Neural cell (in vitro differentiated cells): ENCODE measurements around the gene LAMTOR3. TPM values are rescaled to one million over a fixed set of nuclear protein-coding genes. Genes with fewer than 3 reads are reported as not detected.

Experiments
- H2AFZ ChIP-seq: fragments of 200-600, 300-800 bp; sonication (generic), shearing (Covaris generic); 2 replicates; pipeline ENCODE4 v1.6.0; 2014; ENCODE audit warnings: low read depth, mild to moderate bottlenecking, antibody characterized with exemption, low read length, moderate library complexity
- H3F3A ChIP-seq: fragments of 200-600 bp; shearing (Covaris generic); 2 replicates; pipeline ENCODE4 v1.6.1; 2016; ENCODE audit warnings: mild to moderate bottlenecking, moderate library complexity, mixed read lengths, antibody characterized with exemption, low read length; ENCODE audit not compliant: insufficient read depth, poor library complexity, severe bottlenecking
- H3K27ac ChIP-seq: fragments of 200-600, 300-800 bp; sonication (generic), shearing (Covaris generic); 2 replicates; pipeline ENCODE4 v1.5.1; 2014; ENCODE audit warnings: mild to moderate bottlenecking, low read length, moderate library complexity
- H3K27me3 ChIP-seq: fragments of 300-800, 200-600 bp; sonication (generic), shearing (Covaris generic); 2 replicates; pipeline ENCODE4 v1.6.0; 2014; ENCODE audit warnings: mild to moderate bottlenecking, low read depth, low read length, moderate library complexity; ENCODE audit not compliant: insufficient read depth
- H3K36me3 ChIP-seq: fragments of 300-800, 200-600 bp; sonication (generic), shearing (Covaris generic); 2 replicates; pipeline ENCODE4 v1.5.1; 2014; ENCODE audit warnings: mild to moderate bottlenecking, antibody characterized with exemption, low read length, moderate library complexity; ENCODE audit not compliant: insufficient read depth
- H3K4me2 ChIP-seq: fragments of 300-800, 200-600 bp; sonication (generic), shearing (Covaris generic); 2 replicates; pipeline ENCODE4 v1.6.0; 2014; ENCODE audit warnings: mild to moderate bottlenecking, low read length
- H3K4me3 ChIP-seq: fragments of 300-800, 200-600 bp; sonication (generic), shearing (Covaris generic); 2 replicates; pipeline ENCODE4 v1.5.1; 2014; ENCODE audit warnings: mild to moderate bottlenecking, low read length, moderate library complexity
- H3K79me2 ChIP-seq: fragments of 200-600 bp; shearing (Covaris generic); replicated peaks from 2 replicates; pipeline ENCODE4 v1.6.0; 2014; ENCODE audit warnings: mild to moderate bottlenecking, low read length, moderate library complexity; ENCODE audit not compliant: insufficient read depth
- H3K9ac ChIP-seq: fragments of 300-800, 200-600 bp; sonication (generic), shearing (Covaris generic); 2 replicates; pipeline ENCODE4 v1.6.1; 2016; ENCODE audit warnings: mild to moderate bottlenecking, low read length, mixed read lengths
- H3K9me2 ChIP-seq: fragments of 200-600 bp; shearing (Covaris generic); 2 replicates; pipeline ENCODE4 v1.6.1; 2016; ENCODE audit warnings: mild to moderate bottlenecking, low read length, mixed read lengths; ENCODE audit not compliant: insufficient read depth
- H3K9me3 ChIP-seq: fragments of 200-600, 300-800 bp; sonication (generic), shearing (Covaris generic); 2 replicates; pipeline ENCODE4 v1.6.1; 2016; ENCODE audit warnings: mild to moderate bottlenecking, mixed run types, low read length, moderate library complexity, mixed read lengths
- H4K20me1 ChIP-seq: fragments of 200-600 bp; shearing (Covaris generic); 2 replicates; pipeline ENCODE4 v1.6.1; 2016; ENCODE audit warnings: mild to moderate bottlenecking, mixed run types; ENCODE audit not compliant: insufficient read depth
- CTCF ChIP-seq: fragments of 450-650 bp; IDR thresholded peaks from 2 replicates; pipeline ENCODE4 v1.5.1; 2014; ENCODE audit warnings: antibody characterized with exemption, mild to moderate bottlenecking, moderate library complexity; ENCODE audit not compliant: poor library complexity, severe bottlenecking
- EP300 ChIP-seq: fragments of 450-650 bp; conservative IDR thresholded peaks from 2 replicates; pipeline ENCODE4 v1.6.1; 2014; ENCODE audit warnings: antibody characterized with exemption, mild to moderate bottlenecking, moderate library complexity; ENCODE audit not compliant: poor library complexity, severe bottlenecking
- EZH2 ChIP-seq: fragments of 200-600, 300-800 bp; shearing (Covaris generic), sonication (generic); IDR thresholded peaks from 2 replicates; pipeline ENCODE4 v1.6.1; 2014; ENCODE audit warnings: antibody characterized with exemption, low read length, borderline replicate concordance, mild to moderate bottlenecking; ENCODE audit not compliant: insufficient read depth, poor library complexity, severe bottlenecking
- MXI1 ChIP-seq: fragments of 450-650 bp; conservative IDR thresholded peaks from 2 replicates; pipeline ENCODE4 v1.6.1; 2014; ENCODE audit warnings: antibody characterized with exemption, mild to moderate bottlenecking; ENCODE audit not compliant: poor library complexity, severe bottlenecking
- POLR2AphosphoS5 ChIP-seq: IDR thresholded peaks from 2 replicates; pipeline ENCODE4 v1.6.1; 2012
- RAD21 ChIP-seq: fragments of 450-650 bp; conservative IDR thresholded peaks from 2 replicates; pipeline ENCODE4 v1.6.1; 2014; ENCODE audit warnings: antibody characterized with exemption, mild to moderate bottlenecking, moderate library complexity
- REST ChIP-seq: IDR thresholded peaks from 2 replicates; pipeline ENCODE4 v1.6.1; 2012; ENCODE audit warnings: borderline replicate concordance
- SMC3 ChIP-seq: fragments of 450-650 bp; conservative IDR thresholded peaks from 2 replicates; pipeline ENCODE4 v1.6.1; 2014; ENCODE audit warnings: antibody characterized with exemption, mild to moderate bottlenecking, moderate library complexity; ENCODE audit not compliant: poor library complexity
- TAF1 ChIP-seq: IDR thresholded peaks from 2 replicates; pipeline ENCODE4 v1.6.1; 2012; ENCODE audit warnings: low read depth
- polyA plus RNA-seq: library from polyadenylated mRNA; depleted of rRNA; stranded (reverse); fragments of >200 nt; gene quantifications from 2 replicates; pipeline ENCODE4 v1.2.3, GENCODE V29; 2014

The LAMTOR3 gene
- polyA plus RNA-seq, 1 donor from 2014 or later = 203 TPM

GRCh38 chr4:99852199-99852749 lies 42.0 kb downstream of the LAMTOR3 start:
- Histone ChIP-seq H3K36me3 (no peaks in the 10 kb centered on the region), H2AFZ (no peak overlapping the region), H3K4me3 (no peak overlapping the region), H4K20me1 (no peaks in the 10 kb centered on the region), H3F3A (no peaks in the 10 kb centered on the region), H3K27ac (no peak overlapping the region), H3K79me2 (no peaks in the 10 kb centered on the region), H3K9ac (no peak overlapping the region), H3K9me2 (no peaks in the 10 kb centered on the region), H3K27me3 (no peaks in the 10 kb centered on the region), H3K4me2 (no peak overlapping the region), H3K9me3 (no peaks in the 10 kb centered on the region)
- no peak for TF ChIP-seq TAF1
- TF ChIP-seq REST = no peak
- TF ChIP-seq EP300 = no peak
- TF ChIP-seq POLR2AphosphoS5 = no peak
- TF ChIP-seq SMC3 = no peak
- no peak for TF ChIP-seq CTCF
- TF ChIP-seq MXI1 = no peak
- TF ChIP-seq RAD21 = no peak
- TF ChIP-seq EZH2 = no peak

- Histone ChIP-seq H3F3A (no peaks in the 10 kb centered on the region), H3K4me2 (no peak overlapping the region), H3K9me2 (no peaks in the 10 kb centered on the region), H4K20me1 (no peaks in the 10 kb centered on the region), H3K27me3 (no peaks in the 10 kb centered on the region), H3K27ac (no peak overlapping the region), H3K79me2 (no peaks in the 10 kb centered on the region), H3K4me3 (no peak overlapping the region), H2AFZ (no peak overlapping the region), H3K9ac (no peak overlapping the region), H3K36me3 (no peaks in the 10 kb centered on the region), H3K9me3 (no peaks in the 10 kb centered on the region)
- TF ChIP-seq EP300 (no peak), TAF1 (no peak), POLR2AphosphoS5 (no peak), RAD21 (no peak), MXI1 (no peak), EZH2 (no peak), CTCF (no peak), REST (no peak), SMC3 (no peak)
These were observed 45.6 kb downstream of the LAMTOR3 start for GRCh38 chr4:99848591-99849001.
